AG04450 (cell line): ENCODE results near the gene CFAP77. TPM values are rescaled to one million over a fixed set of nuclear protein-coding genes. Genes with fewer than 3 reads are reported as not detected.
A peak's percentile ranks its signal among the peaks of the same experiment; 100 is the strongest.

Experiments used
- CTCF ChIA-PET: fragments of 300-600, 350-600 bp; formaldehyde crosslinking; extraction: SDS; loops from one replicate; lab custom pipeline; 2022; ENCODE audit warnings: antibody characterized with exemption, inconsistent platforms; lab: Charles Lee
- POLR2A ChIA-PET: fragments of 350-600 bp; formaldehyde crosslinking; extraction: SDS; loops from one replicate; lab custom pipeline; 2021; ENCODE audit warnings: antibody characterized with exemption, inconsistent platforms; lab: Yijun Ruan, JAX
- DNase-seq: peaks from one replicate; pipeline ENCODE4 v3.0.0-alpha.2; 2011; ENCODE audit warnings: low read depth, low spot score
- H3K27ac ChIP-seq: one replicate; pipeline ENCODE4 v1.5.1; 2012; ENCODE audit warnings: low read depth, low read length, control low read depth
- H3K27me3 ChIP-seq: one replicate; pipeline ENCODE4 v1.6.0; 2012; ENCODE audit warnings: low read length; ENCODE audit not compliant: control insufficient read depth, insufficient read depth
- H3K4me3 ChIP-seq: 2 replicates; pipeline ENCODE4 v1.5.1; 2011; ENCODE audit warnings: mild to moderate bottlenecking, low read depth, low read length, control low read depth
- H3K9me3 ChIP-seq: 2 replicates; pipeline ENCODE4 v1.5.1; 2012; ENCODE audit warnings: low read length; ENCODE audit not compliant: control insufficient read depth, insufficient read depth
- CTCF ChIP-seq: IDR thresholded peaks from 2 replicates; pipeline ENCODE4 v1.5.1; 2011; ENCODE audit warnings: low read depth, low read length, control low read depth, inconsistent platforms
- polyA plus RNA-seq: library from polyadenylated mRNA; depleted of rRNA; stranded (reverse); fragments of >200 nt; gene quantifications from 2 replicates; pipeline ENCODE4 v1.2.3, GENCODE V29; 2011

The CFAP77 gene
- polyA plus RNA-seq, 1 experiment: not detected

- POLR2A ChIA-PET: no interaction called here
These were observed 18.6 kb upstream of the CFAP77 start for GRCh38 chr9:132391449-132391848.

GRCh38 chr9:132395560-132395959 lies 14.5 kb upstream of the CFAP77 start:
- no peaks in the 10 kb centered on the region for H3K27me3 ChIP-seq
- no peak for DNase-seq
- POLR2A ChIA-PET: no interaction called here
- TF ChIP-seq CTCF: no peak
- H3K27ac ChIP-seq: no peak overlapping the region
- H3K9me3 ChIP-seq: no peaks in the 10 kb centered on the region
- H3K4me3 ChIP-seq: no peak overlapping the region
- CTCF ChIA-PET: no interaction called here

More at GRCh38 chr9:132391449-132391848, 18.6 kb upstream of the CFAP77 start:
- no peak for DNase-seq
- CTCF ChIA-PET: no interaction called here
- Histone ChIP-seq H3K27me3 (no peaks in the 10 kb centered on the region), H3K27ac (no peak overlapping the region), H3K4me3 (no peak overlapping the region), H3K9me3 (no peaks in the 10 kb centered on the region)
- no peak for TF ChIP-seq CTCF

GRCh38 chr9:132401824-132402223 lies 8.2 kb upstream of the CFAP77 start:
- H3K4me3 ChIP-seq: no peak overlapping the region
- DNase-seq: no peak
- CTCF ChIA-PET: no interaction called here
- H3K9me3 ChIP-seq: no peaks in the 10 kb centered on the region
- no peaks in the 10 kb centered on the region for H3K27me3 ChIP-seq
- no peak for TF ChIP-seq CTCF
- POLR2A ChIA-PET: interaction anchor here (0.7 kb wide), 1 partner anchor 8 kb away, joined by 11 read pairs; the partner anchor contains the start of gene CFAP77
- no peak overlapping the region for H3K27ac ChIP-seq

- ChIA-PET POLR2A (no interaction called here), CTCF (interaction anchor here (0.6 kb wide), 1 partner anchor 781 kb away, joined by 5 read pairs; no protein-coding TSS in a partner anchor)
- no peaks in the 10 kb centered on the region for H3K9me3 ChIP-seq
- no peak overlapping the region for H3K27ac ChIP-seq
- peaks cover under 1% of the 10 kb centered on the region for H3K27me3 ChIP-seq
- DNase-seq: no peak
- TF ChIP-seq CTCF: no peak
- no peak overlapping the region for H3K4me3 ChIP-seq
These were observed 5.7 kb upstream of the CFAP77 start for GRCh38 chr9:132404228-132404881.

GRCh38 chr9:132406554-132407122 lies 3.4 kb upstream of the CFAP77 start, which contains the start of gene TTF1:
Gene TTF1, minus strand, starts transcription at chr9:132406840. Its CDS starts 4,019 bp downstream, at chr9:132402821.
- TF ChIP-seq CTCF: no peak
- Histone ChIP-seq H3K9me3 (no peaks in the 10 kb centered on the region; the same call in 1 of the 2 replicates), H3K27me3 (peaks cover 16% of the 10 kb centered on the region), H3K27ac (no peak within 1 kb of the TSS), H3K4me3 (peak within 1 kb of the TSS; percentile 82)
- ChIA-PET CTCF (no interaction called here), POLR2A (interaction anchor here (0.7 kb wide), 1 partner anchor 399 kb away, joined by 3 read pairs; no protein-coding TSS in a partner anchor)
- peak; percentile 63 for DNase-seq
